ENCODE data around the gene IPO8. TPM values are rescaled to one million over a fixed set of nuclear protein-coding genes. Genes with fewer than 3 reads are reported as not detected.

IPO8 gene
- total RNA-seq, 4 donors from 2014 or later: 20.6 to 38.3 (median 26.1) TPM

GRCh38 chr12:30652034-30652696, 43.5 kb downstream of the IPO8 start:
- H3K9me3 ChIP-seq: no peaks in the 10 kb centered on the region
- H3K4me1 ChIP-seq: no peaks in the 10 kb centered on the region
- DNase-seq (no peak), ATAC-seq (no peak)
- no peak overlapping the region for H3K27ac ChIP-seq
- in situ Hi-C loops (cut with MboI; ENCODE audit: low sequenced_read_pairs in 4 of 4) (no loop called here), intact Hi-C loops (cut with DNase I; ENCODE audit: low total_unique reads) (no loop called here)
- H3K4me3 ChIP-seq: no peak overlapping the region
- H3K27me3 ChIP-seq: no peaks in the 10 kb centered on the region
- no peak for TF ChIP-seq CTCF (IDR thresholded peaks at IDR 0.05 in 4 of 5, conservative IDR thresholded peaks at IDR 0.05 in 1 of 5)
- no peak for TF ChIP-seq POLR2A (IDR thresholded peaks at IDR 0.05)
- H3K36me3 ChIP-seq: peaks cover 0 to 37% of the 10 kb centered on the region in 2 donors

- DNase-seq: no peak
- no peak for ATAC-seq
- no peak for TF ChIP-seq CTCF (IDR thresholded peaks at IDR 0.05 in 4 of 5, conservative IDR thresholded peaks at IDR 0.05 in 1 of 5)
- no peak for TF ChIP-seq POLR2A (IDR thresholded peaks at IDR 0.05)
- Histone ChIP-seq H3K4me3 (no peak overlapping the region), H3K27me3 (no peaks in the 10 kb centered on the region), H3K9me3 (no peaks in the 10 kb centered on the region), H3K4me1 (no peaks in the 10 kb centered on the region), H3K36me3 (peaks cover 0 to 24% of the 10 kb centered on the region in 2 donors), H3K27ac (no peak overlapping the region)
- in situ Hi-C loops (cut with MboI; ENCODE audit: low sequenced_read_pairs in 4 of 4) (no loop called here), intact Hi-C loops (cut with DNase I; ENCODE audit: low total_unique reads) (no loop called here)
These were observed 48.8 kb downstream of the IPO8 start for GRCh38 chr12:30646821-30647220.

GRCh38 chr12:30643366-30643765, 52.3 kb downstream of the IPO8 start:
- Histone ChIP-seq H3K4me1 (no peaks in the 10 kb centered on the region), H3K27ac (no peak overlapping the region), H3K9me3 (no peaks in the 10 kb centered on the region), H3K27me3 (no peaks in the 10 kb centered on the region), H3K36me3 (peaks cover 0 to 16% of the 10 kb centered on the region in 2 donors), H3K4me3 (no peak overlapping the region)
- DNase-seq (no peak), ATAC-seq (no peak)
- intact Hi-C loops (cut with DNase I; ENCODE audit: low total_unique reads) (no loop called here), in situ Hi-C loops (cut with MboI; ENCODE audit: low sequenced_read_pairs in 4 of 4) (no loop called here)
- TF ChIP-seq POLR2A (IDR thresholded peaks at IDR 0.05) (no peak), CTCF (IDR thresholded peaks at IDR 0.05 in 4 of 5, conservative IDR thresholded peaks at IDR 0.05 in 1 of 5) (no peak)

- in situ Hi-C loops (cut with MboI; ENCODE audit: low sequenced_read_pairs in 4 of 4) (no loop called here), intact Hi-C loops (cut with DNase I; ENCODE audit: low total_unique reads) (no loop called here)
- no peaks in the 10 kb centered on the region for H3K4me1 ChIP-seq
- H3K27ac ChIP-seq: no peak overlapping the region
- peaks cover 0 to 36% of the 10 kb centered on the region in 2 donors for H3K36me3 ChIP-seq
- DNase-seq (no peak), ATAC-seq (no peak)
- H3K9me3 ChIP-seq: no peaks in the 10 kb centered on the region
- H3K4me3 ChIP-seq: no peak overlapping the region
- no peaks in the 10 kb centered on the region for H3K27me3 ChIP-seq
- no peak for TF ChIP-seq POLR2A (IDR thresholded peaks at IDR 0.05)
- no peak for TF ChIP-seq CTCF (IDR thresholded peaks at IDR 0.05 in 4 of 5, conservative IDR thresholded peaks at IDR 0.05 in 1 of 5)
These were observed 55.3 kb downstream of the IPO8 start for GRCh38 chr12:30640392-30640791.

- Histone ChIP-seq H3K4me1 (peaks cover 0 to 6% of the 10 kb centered on the region in 2 donors), H3K27me3 (no peaks in the 10 kb centered on the region), H3K27ac (no peak overlapping the region), H3K36me3 (peaks cover 0 to 61% of the 10 kb centered on the region in 2 donors), H3K9me3 (no peaks in the 10 kb centered on the region), H3K4me3 (no peak overlapping the region)
- ATAC-seq (no peak), DNase-seq (no peak)
- intact Hi-C loops (cut with DNase I; ENCODE audit: low total_unique reads): no loop called here
- in situ Hi-C loops (cut with MboI; ENCODE audit: low sequenced_read_pairs in 4 of 4): no loop called here
- TF ChIP-seq CTCF (IDR thresholded peaks at IDR 0.05 in 4 of 5, conservative IDR thresholded peaks at IDR 0.05 in 1 of 5): no peak
These were observed 60.3 kb downstream of the IPO8 start for GRCh38 chr12:30635385-30635784.

Data from gastrocnemius medialis (tissue), 4 donors.